Stomach (tissue), 9 donors: ENCODE measurements around the gene AGAP1. TPM values are rescaled to one million over a fixed set of nuclear protein-coding genes. Genes with fewer than 3 reads are reported as not detected.

Experiments used
- DNase-seq, 2 donors: peaks; one replicate each; pipeline versions ENCODE4 v3.0.0 to v3.0.0-alpha.2; 2013 to 2019
- H3K27ac ChIP-seq, 5 donors: fragments of 200-600 bp in 4 of 5; sonication (generic) in 4 of 5; one replicate each; pipeline ENCODE4 v1.5.1; 2013 to 2019; ENCODE audit warnings: mild to moderate bottlenecking in 1 of 5, moderate library complexity in 1 of 5
- H3K27me3 ChIP-seq, 3 donors: fragments of 200-600 bp; sonication (generic); one replicate each; pipeline ENCODE4 v1.5.1; 2017 to 2019; ENCODE audit warnings: mixed run types in 1 of 3
- H3K36me3 ChIP-seq, 4 donors: fragments of 200-600 bp; sonication (generic); 1 replicate in 3 of 4; 2 replicates in 1 of 4; pipeline ENCODE4 v1.5.1; 2016 to 2019
- H3K4me1 ChIP-seq, 4 donors: fragments of 200-600 bp; sonication (generic); one replicate each; pipeline ENCODE4 v1.5.1; 2016 to 2019
- H3K4me3 ChIP-seq, 4 donors: fragments of 200-600 bp; sonication (generic) in 3 of 4; one replicate each; pipeline ENCODE4 v1.5.1; 2016 to 2019; ENCODE audit warnings: mild to moderate bottlenecking in 1 of 4
- H3K9me3 ChIP-seq, 4 donors: fragments of 200-600 bp; sonication (generic); one replicate each; pipeline ENCODE4 v1.5.1; 2016 to 2019
- EP300 ChIP-seq: sonication (generic); formaldehyde crosslinking; IDR thresholded peaks from one replicate; pipeline ENCODE4 v1.6.1; 2017; ENCODE audit warnings: antibody characterized with exemption
- POLR2A ChIP-seq, 4 donors: fragments of 450-650 bp; IDR thresholded peaks; one replicate each; pipeline ENCODE4 v1.6.1; 2016; ENCODE audit warnings: antibody characterized with exemption in 4 of 4, control low read depth in 2 of 4, mild to moderate bottlenecking in 1 of 4, moderate library complexity in 1 of 4
- POLR2AphosphoS5 ChIP-seq, 3 donors: sonication (generic); formaldehyde crosslinking; IDR thresholded peaks; one replicate each; pipeline ENCODE4 v1.6.1; 2016; ENCODE audit warnings: antibody characterized with exemption in 3 of 3
- WGBS, 5 donors: extraction: QIAGEN DNeasy Blood & Tissue Kit in 3 of 5; methylation state at CpG; one replicate each; pipeline versions ENCODE4 v1.1.5 to v1.1.7; 2013 to 2018; 5-methylcytosine and 5-hydroxymethylcytosine counted together
- intact Hi-C: fragments of 100-400 bp; cut with DNase I; formaldehyde crosslinking; loops from one replicate; pipeline ENCODE4 v1.15.1; 2023; ENCODE audit warnings: low total_unique reads
- polyA plus RNA-seq, 3 donors: library from polyadenylated mRNA; stranded (reverse); fragments of 200-250 nt; gene quantifications; one replicate each; pipeline ENCODE4 v1.2.3, GENCODE V29; 2013
- total RNA-seq, 5 donors: library from RNA; depleted of rRNA; stranded (reverse); fragments of >200 nt; gene quantifications; one replicate each; pipeline versions ENCODE4 v1.1.0 to v1.2.3, GENCODE V29; 2014 to 2016
- TF ChIP-seq, protein P1 (sequence below), 7 experiments: fragments of 450-650 bp in 4 of 7; fragments of 200-600 bp in 3 of 7; sonication (generic) in 3 of 7; IDR thresholded peaks; one replicate each; pipeline ENCODE4 v1.5.1; 2016 to 2019; ENCODE audit warnings: antibody characterized with exemption in 7 of 7, control low read depth in 2 of 7, mild to moderate bottlenecking in 1 of 7
- donor health status: healthy with polysubstance abuse.
- donor health status: Bipolar disorder and iron deficiency.
- donor health status: healthy.

The AGAP1 gene
- total and polyA plus RNA-seq, 8 donors: 4.2 to 139 (median 35.0) TPM

DNA sequence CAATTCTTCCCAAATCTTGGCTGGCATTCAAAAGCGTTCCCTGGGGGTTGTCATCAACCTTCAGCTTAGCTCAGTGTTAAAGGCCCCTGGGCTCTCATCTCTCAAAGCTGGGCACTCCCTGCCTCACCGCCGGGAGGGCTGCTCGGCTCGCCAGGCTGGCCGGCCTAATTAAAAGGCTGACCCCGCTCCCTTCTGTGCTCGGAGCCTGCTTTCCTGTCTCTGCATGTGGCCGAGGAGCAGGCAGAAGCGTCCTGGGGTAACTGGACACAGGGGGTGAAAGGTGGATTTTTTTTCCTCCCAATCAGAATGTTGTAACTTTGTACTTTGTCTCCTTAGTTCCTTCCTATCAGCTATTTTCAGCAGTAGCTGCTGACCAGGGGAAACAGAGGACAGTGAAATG is 443.2 kb downstream of the AGAP1 start:
- no peaks in the 10 kb centered on the region for H3K9me3 ChIP-seq
- H3K27ac ChIP-seq: no peak overlapping the region
- intact Hi-C loops: no loop called here
- H3K27me3 ChIP-seq: no peaks in the 10 kb centered on the region
- H3K4me3 ChIP-seq: no peak overlapping the region
- TF ChIP-seq POLR2AphosphoS5 (IDR thresholded peaks at IDR 0.05) (no peak), EP300 (no peak), POLR2A (IDR thresholded peaks at IDR 0.05) (no peak)
- TF ChIP-seq, protein P1, sequence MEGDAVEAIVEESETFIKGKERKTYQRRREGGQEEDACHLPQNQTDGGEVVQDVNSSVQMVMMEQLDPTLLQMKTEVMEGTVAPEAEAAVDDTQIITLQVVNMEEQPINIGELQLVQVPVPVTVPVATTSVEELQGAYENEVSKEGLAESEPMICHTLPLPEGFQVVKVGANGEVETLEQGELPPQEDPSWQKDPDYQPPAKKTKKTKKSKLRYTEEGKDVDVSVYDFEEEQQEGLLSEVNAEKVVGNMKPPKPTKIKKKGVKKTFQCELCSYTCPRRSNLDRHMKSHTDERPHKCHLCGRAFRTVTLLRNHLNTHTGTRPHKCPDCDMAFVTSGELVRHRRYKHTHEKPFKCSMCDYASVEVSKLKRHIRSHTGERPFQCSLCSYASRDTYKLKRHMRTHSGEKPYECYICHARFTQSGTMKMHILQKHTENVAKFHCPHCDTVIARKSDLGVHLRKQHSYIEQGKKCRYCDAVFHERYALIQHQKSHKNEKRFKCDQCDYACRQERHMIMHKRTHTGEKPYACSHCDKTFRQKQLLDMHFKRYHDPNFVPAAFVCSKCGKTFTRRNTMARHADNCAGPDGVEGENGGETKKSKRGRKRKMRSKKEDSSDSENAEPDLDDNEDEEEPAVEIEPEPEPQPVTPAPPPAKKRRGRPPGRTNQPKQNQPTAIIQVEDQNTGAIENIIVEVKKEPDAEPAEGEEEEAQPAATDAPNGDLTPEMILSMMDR (IDR thresholded peaks at IDR 0.05): no peak
- 90 to 95% (median 94%) methylated on average over 10 of the region's 10 CpGs for WGBS, 5 donors
- peaks cover 0 to 12% (median 0%) of the 10 kb centered on the region in 4 donors for H3K4me1 ChIP-seq
- peak in 1 of 2 donors; percentile 3 for DNase-seq
- H3K36me3 ChIP-seq: peaks cover under 1 to 48% (median 34%) of the 10 kb centered on the region in 4 donors

DNA sequence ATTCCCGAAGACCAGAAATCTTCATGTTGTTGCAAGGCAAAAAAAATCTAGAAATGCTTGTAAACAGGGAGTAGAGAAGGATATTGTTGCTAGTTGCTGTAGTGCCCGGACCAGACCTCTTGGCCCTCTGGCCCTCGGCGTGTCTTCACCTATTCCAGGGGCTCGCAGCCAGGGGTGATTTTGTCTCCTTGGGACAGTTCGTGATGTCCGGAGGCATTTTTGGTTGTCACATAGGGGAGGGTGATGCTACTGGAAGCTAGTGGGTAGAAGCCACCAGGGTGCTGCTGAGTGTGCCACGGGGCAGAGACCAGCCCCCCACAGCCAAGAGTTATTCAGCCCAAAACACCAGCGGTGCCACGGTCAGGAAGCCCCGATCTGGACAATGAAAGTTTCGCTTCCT is 443.7 kb downstream of the AGAP1 start:
- no peak for TF ChIP-seq POLR2A (IDR thresholded peaks at IDR 0.05)
- TF ChIP-seq, protein P1 (IDR thresholded peaks at IDR 0.05): no peak
- no peak for TF ChIP-seq POLR2AphosphoS5 (IDR thresholded peaks at IDR 0.05)
- no peak for TF ChIP-seq EP300
- H3K4me1 ChIP-seq: peaks cover 0 to 12% (median 0%) of the 10 kb centered on the region in 4 donors
- no peak overlapping the region for H3K27ac ChIP-seq
- no peak overlapping the region for H3K4me3 ChIP-seq
- H3K9me3 ChIP-seq: no peaks in the 10 kb centered on the region
- DNase-seq: peak in 1 of 2 donors; percentile 5
- no peaks in the 10 kb centered on the region for H3K27me3 ChIP-seq
- WGBS, 5 donors: 91 to 98% (median 95%) methylated on average over 12 of the region's 12 CpGs
- H3K36me3 ChIP-seq: peaks cover 0 to 43% (median 30%) of the 10 kb centered on the region in 4 donors
- intact Hi-C loops: no loop called here

DNA sequence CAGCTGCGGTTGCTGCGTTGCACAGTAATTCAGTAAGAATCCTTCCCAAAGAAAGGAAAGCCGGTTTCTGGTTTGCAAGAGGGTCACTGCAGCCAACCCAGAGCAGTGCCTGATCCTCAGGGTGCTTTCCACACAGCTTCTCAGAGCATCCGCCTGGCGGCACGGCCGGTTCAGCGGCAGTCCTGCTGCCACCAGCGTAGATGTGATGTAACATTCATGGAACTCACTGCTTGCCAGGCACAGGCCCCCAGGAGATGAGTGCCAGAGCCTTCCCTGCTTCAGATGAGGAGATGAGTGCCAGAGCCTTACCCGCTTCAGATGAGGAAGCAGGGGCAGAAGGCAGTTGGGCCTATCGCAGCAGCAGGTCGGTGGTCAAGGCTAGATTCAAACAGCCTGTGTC is 444.1 kb downstream of the AGAP1 start:
- intact Hi-C loops: no loop called here
- Histone ChIP-seq H3K4me1 (peaks cover 0 to 12% (median 0%) of the 10 kb centered on the region in 4 donors), H3K9me3 (no peaks in the 10 kb centered on the region), H3K27ac (no peak overlapping the region), H3K4me3 (no peak overlapping the region), H3K27me3 (no peaks in the 10 kb centered on the region), H3K36me3 (peaks cover 0 to 41% (median 27%) of the 10 kb centered on the region in 4 donors)
- no peak for TF ChIP-seq POLR2AphosphoS5 (IDR thresholded peaks at IDR 0.05)
- TF ChIP-seq, protein P1 (IDR thresholded peaks at IDR 0.05): no peak
- no peak for TF ChIP-seq EP300
- no peak for TF ChIP-seq POLR2A (IDR thresholded peaks at IDR 0.05)
- DNase-seq: no peak
- WGBS, 5 donors: 80 to 97% (median 80%) methylated on average over 12 of the region's 12 CpGs

DNA sequence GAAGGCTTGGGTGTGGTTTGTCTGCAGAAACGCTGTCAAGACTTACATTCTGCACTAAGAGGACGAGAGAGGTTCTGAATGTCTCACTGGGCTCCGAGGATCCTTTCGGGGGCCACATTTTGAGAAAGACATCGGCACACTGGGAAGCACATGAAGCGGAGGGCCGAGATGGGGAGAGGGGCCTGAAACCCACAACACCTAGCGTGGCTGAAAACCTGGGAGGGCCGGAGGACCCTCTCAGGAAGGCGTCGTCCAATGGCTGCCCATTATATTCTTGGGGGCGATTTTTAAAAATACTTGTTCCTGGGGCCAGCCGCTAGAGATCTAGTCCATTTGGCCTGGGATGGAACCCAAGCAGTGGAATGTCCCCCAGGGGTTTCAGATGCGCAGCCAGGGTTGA is 444.8 kb downstream of the AGAP1 start:
- Histone ChIP-seq H3K27me3 (no peaks in the 10 kb centered on the region), H3K4me1 (peaks cover 0 to 12% (median 0%) of the 10 kb centered on the region in 4 donors), H3K9me3 (no peaks in the 10 kb centered on the region), H3K27ac (no peak overlapping the region), H3K36me3 (peaks cover 0 to 35% (median 27%) of the 10 kb centered on the region in 4 donors), H3K4me3 (no peak overlapping the region)
- TF ChIP-seq POLR2AphosphoS5 (IDR thresholded peaks at IDR 0.05): no peak
- no peak for TF ChIP-seq POLR2A (IDR thresholded peaks at IDR 0.05)
- TF ChIP-seq, protein P1 (IDR thresholded peaks at IDR 0.05): no peak
- DNase-seq: no peak
- intact Hi-C loops: no loop called here
- 89 to 95% (median 91%) methylated on average over 14 of the region's 14 CpGs for WGBS, 5 donors
